HG02938 (cell line): ENCODE measurements around the gene ILDR1.

Experiments
- ATAC-seq: cut with Tn5 transposase; IDR thresholded peaks from one replicate; pipeline ENCODE4 v1.9.1; 2021; ENCODE audit warnings: mild to moderate bottlenecking, moderate library complexity; ENCODE audit not compliant: unreplicated experiment

Gene ILDR1

GRCh38 chr3:121995161-121996137 lies 26.6 kb downstream of the ILDR1 start:
- ATAC-seq = no peak

GRCh38 chr3:121994551-121994950 lies 27.5 kb downstream of the ILDR1 start:
- no peak for ATAC-seq

- peak; percentile 59 for ATAC-seq
These were observed 29.2 kb downstream of the ILDR1 start for GRCh38 chr3:121992601-121993560.

- ATAC-seq = no peak
These were observed 32.1 kb downstream of the ILDR1 start for GRCh38 chr3:121989943-121990342.

GRCh38 chr3:121988146-121988545 lies 33.9 kb downstream of the ILDR1 start:
- ATAC-seq = no peak

- no peak for ATAC-seq
These were observed 36.2 kb downstream of the ILDR1 start for GRCh38 chr3:121985846-121986245.

- ATAC-seq = no peak
These were observed 40.6 kb downstream of the ILDR1 start for GRCh38 chr3:121981473-121981872.

- ATAC-seq = peak; percentile 21
These were observed 41.6 kb downstream of the ILDR1 start for GRCh38 chr3:121980450-121980796.

GRCh38 chr3:121979734-121980449 lies 42.2 kb downstream of the ILDR1 start:
- peak; percentile 71 for ATAC-seq

- ATAC-seq = no peak
These were observed 42.8 kb downstream of the ILDR1 start for GRCh38 chr3:121979246-121979645.

- ATAC-seq = no peak
These were observed 45.3 kb downstream of the ILDR1 start for GRCh38 chr3:121976727-121977126.

GRCh38 chr3:121975702-121976302 lies 46.2 kb downstream of the ILDR1 start:
- no peak for ATAC-seq

GRCh38 chr3:121974601-121975111 lies 47.4 kb downstream of the ILDR1 start:
- no peak for ATAC-seq

GRCh38 chr3:121970047-121970446 lies 52.0 kb downstream of the ILDR1 start:
- no peak for ATAC-seq

- ATAC-seq = no peak
These were observed 52.4 kb downstream of the ILDR1 start for GRCh38 chr3:121969631-121970030.

GRCh38 chr3:121963608-121964007 lies 58.4 kb downstream of the ILDR1 start:
- no peak for ATAC-seq

GRCh38 chr3:121962443-121962842 lies 59.6 kb downstream of the ILDR1 start:
- no peak for ATAC-seq

GRCh38 chr3:121961283-121961682 lies 60.8 kb downstream of the ILDR1 start:
- ATAC-seq = no peak

GRCh38 chr3:121958801-121959200 lies 63.2 kb downstream of the ILDR1 start:
- ATAC-seq = no peak
